Stimulated activated CD8-positive, alpha-beta memory T cell treated with anti-CD3 and anti-CD28 coated beads, Interleukin-12 subunit alpha, Interleukin-12 subunit beta, amount 100 ng/mL, for 4 hours (primary cell): ENCODE measurements around the gene SLC38A9.
"Not testable (repeated sequence)": the region's sequence is repeated elsewhere in the genome, so short reads cannot be mapped to it uniquely, and the experiment has no call there.

Experiments used
- DNase-seq: peaks from one replicate; pipeline ENCODE4 v3.0.0-alpha.2; 2020; ENCODE audit warnings: low read depth

Gene SLC38A9

GRCh38 chr5:55609413-55609812 is 102.7 kb downstream of the SLC38A9 start:
- no peak for DNase-seq

- no peak for DNase-seq
Observed at GRCh38 chr5:55608595-55609349, 103.4 kb downstream of the SLC38A9 start.

- DNase-seq = not testable (repeated sequence)
Observed at GRCh38 chr5:55607309-55607708, 104.8 kb downstream of the SLC38A9 start.

- DNase-seq = no peak
Observed at GRCh38 chr5:55604611-55605067, 107.5 kb downstream of the SLC38A9 start.

- no peak for DNase-seq
Observed at GRCh38 chr5:55603922-55604321, 108.2 kb downstream of the SLC38A9 start.

- DNase-seq = no peak
Observed at GRCh38 chr5:55601628-55602027, 110.5 kb downstream of the SLC38A9 start.

- no peak for DNase-seq
Observed at GRCh38 chr5:55601204-55601618, 110.9 kb downstream of the SLC38A9 start.

- DNase-seq = no peak
Observed at GRCh38 chr5:55600497-55601203, 111.5 kb downstream of the SLC38A9 start.

GRCh38 chr5:55600086-55600485 is 112.0 kb downstream of the SLC38A9 start:
- DNase-seq = no peak

GRCh38 chr5:55599148-55600050 is 112.7 kb downstream of the SLC38A9 start:
- no peak for DNase-seq

GRCh38 chr5:55597014-55597981 is 114.8 kb downstream of the SLC38A9 start:
- no peak for DNase-seq

- DNase-seq = no peak
Observed at GRCh38 chr5:55594671-55595070, 117.5 kb downstream of the SLC38A9 start.

GRCh38 chr5:55593115-55593472 is 119.0 kb downstream of the SLC38A9 start:
- DNase-seq = no peak

- no peak for DNase-seq
Observed at GRCh38 chr5:55592388-55593114, 119.6 kb downstream of the SLC38A9 start.

GRCh38 chr5:55591686-55592085 is 120.4 kb downstream of the SLC38A9 start:
- no peak for DNase-seq

GRCh38 chr5:55585206-55585610 is 126.9 kb downstream of the SLC38A9 start:
- DNase-seq = no peak

GRCh38 chr5:55584398-55585205 is 127.5 kb downstream of the SLC38A9 start:
- no peak for DNase-seq

- no peak for DNase-seq
Observed at GRCh38 chr5:55583578-55583977, 128.5 kb downstream of the SLC38A9 start.

GRCh38 chr5:55582256-55582655 is 129.9 kb downstream of the SLC38A9 start:
- no peak for DNase-seq

GRCh38 chr5:55580042-55580441 is 132.1 kb downstream of the SLC38A9 start:
- DNase-seq = no peak
